PFSK-1 (cell line): Measurements from ENCODE around the gene FAM163B.

Experiments used
- FOXP2 ChIP-seq: optimal IDR thresholded peaks from 2 replicates; pipeline ENCODE3; 2011; ENCODE audit warnings: borderline replicate concordance, control low read depth, inconsistent platforms; ENCODE audit not compliant: insufficient read depth; ENCODE audit errors: extremely low read length, extremely low read depth
- POLR2AphosphoS5 ChIP-seq: IDR thresholded peaks from 2 replicates; pipeline ENCODE4 v1.6.1; 2012; ENCODE audit warnings: low read depth, mild to moderate bottlenecking, control low read depth, low read length, moderate library complexity
- SIN3A ChIP-seq: IDR thresholded peaks from 2 replicates; pipeline ENCODE4 v1.6.1; 2012; ENCODE audit warnings: mild to moderate bottlenecking, low read length, moderate library complexity, borderline replicate concordance; ENCODE audit not compliant: insufficient read depth
- TAF1 ChIP-seq: IDR thresholded peaks from 2 replicates; pipeline ENCODE4 v1.6.1; 2012; ENCODE audit warnings: low read length, control low read depth, borderline replicate concordance; ENCODE audit not compliant: insufficient read depth
- TF ChIP-seq, protein P1 (sequence below), 2 experiments: IDR thresholded peaks; 2 replicates each; pipeline versions ENCODE4 v1.6.1 to v1.8.0; 2011 to 2012; ENCODE audit warnings: low read depth in 2 of 2, low read length in 2 of 2, control low read depth in 1 of 2, inconsistent platforms in 1 of 2, mild to moderate bottlenecking in 1 of 2, moderate library complexity in 1 of 2; ENCODE audit not compliant: insufficient read depth in 1 of 2

The FAM163B gene

DNA sequence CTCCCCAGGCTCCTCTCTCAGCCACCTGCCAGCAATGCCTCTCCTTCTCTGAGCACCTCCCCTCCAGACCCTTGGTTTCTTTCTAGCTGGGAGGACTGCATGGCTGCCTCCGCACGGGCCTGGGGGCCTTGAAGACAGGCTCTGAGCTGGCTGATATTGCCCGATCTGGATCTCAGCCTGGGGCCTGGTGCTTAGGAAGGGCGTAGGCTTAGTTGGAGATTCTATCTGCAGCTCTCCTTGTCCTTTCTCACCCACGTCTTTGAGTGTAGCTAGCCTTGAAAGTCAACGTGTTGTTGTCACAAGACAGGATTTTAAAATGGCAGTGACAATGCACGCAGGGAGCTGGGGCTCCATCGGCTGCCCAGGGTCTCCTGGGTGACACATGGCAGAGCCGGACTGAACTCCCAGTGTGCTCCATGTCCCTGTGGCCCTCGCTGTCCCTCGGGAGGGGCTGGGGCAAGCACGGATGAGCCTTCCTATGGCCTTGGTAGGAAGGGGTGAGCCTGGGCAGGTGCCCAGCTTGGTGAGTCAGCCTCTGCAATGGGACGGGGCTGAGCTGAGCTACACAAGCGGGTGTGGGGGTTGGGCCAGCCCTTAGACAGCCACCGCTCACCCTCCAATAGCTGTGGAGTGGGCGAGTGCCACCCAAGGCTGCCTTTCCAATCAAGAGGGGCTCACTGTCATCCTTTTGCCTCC lies 65.3 kb downstream of the FAM163B start:
- TF ChIP-seq TAF1, result no peak
- TF ChIP-seq FOXP2, result no peak
- TF ChIP-seq POLR2AphosphoS5, result no peak
- TF ChIP-seq, protein P1, sequence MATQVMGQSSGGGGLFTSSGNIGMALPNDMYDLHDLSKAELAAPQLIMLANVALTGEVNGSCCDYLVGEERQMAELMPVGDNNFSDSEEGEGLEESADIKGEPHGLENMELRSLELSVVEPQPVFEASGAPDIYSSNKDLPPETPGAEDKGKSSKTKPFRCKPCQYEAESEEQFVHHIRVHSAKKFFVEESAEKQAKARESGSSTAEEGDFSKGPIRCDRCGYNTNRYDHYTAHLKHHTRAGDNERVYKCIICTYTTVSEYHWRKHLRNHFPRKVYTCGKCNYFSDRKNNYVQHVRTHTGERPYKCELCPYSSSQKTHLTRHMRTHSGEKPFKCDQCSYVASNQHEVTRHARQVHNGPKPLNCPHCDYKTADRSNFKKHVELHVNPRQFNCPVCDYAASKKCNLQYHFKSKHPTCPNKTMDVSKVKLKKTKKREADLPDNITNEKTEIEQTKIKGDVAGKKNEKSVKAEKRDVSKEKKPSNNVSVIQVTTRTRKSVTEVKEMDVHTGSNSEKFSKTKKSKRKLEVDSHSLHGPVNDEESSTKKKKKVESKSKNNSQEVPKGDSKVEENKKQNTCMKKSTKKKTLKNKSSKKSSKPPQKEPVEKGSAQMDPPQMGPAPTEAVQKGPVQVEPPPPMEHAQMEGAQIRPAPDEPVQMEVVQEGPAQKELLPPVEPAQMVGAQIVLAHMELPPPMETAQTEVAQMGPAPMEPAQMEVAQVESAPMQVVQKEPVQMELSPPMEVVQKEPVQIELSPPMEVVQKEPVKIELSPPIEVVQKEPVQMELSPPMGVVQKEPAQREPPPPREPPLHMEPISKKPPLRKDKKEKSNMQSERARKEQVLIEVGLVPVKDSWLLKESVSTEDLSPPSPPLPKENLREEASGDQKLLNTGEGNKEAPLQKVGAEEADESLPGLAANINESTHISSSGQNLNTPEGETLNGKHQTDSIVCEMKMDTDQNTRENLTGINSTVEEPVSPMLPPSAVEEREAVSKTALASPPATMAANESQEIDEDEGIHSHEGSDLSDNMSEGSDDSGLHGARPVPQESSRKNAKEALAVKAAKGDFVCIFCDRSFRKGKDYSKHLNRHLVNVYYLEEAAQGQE (IDR thresholded peaks at IDR 0.05; ENCODE audit: insufficient read depth in 1 of 2, low read depth in 2 of 2, low read length in 2 of 2), result no peak
- TF ChIP-seq SIN3A, result no peak

DNA sequence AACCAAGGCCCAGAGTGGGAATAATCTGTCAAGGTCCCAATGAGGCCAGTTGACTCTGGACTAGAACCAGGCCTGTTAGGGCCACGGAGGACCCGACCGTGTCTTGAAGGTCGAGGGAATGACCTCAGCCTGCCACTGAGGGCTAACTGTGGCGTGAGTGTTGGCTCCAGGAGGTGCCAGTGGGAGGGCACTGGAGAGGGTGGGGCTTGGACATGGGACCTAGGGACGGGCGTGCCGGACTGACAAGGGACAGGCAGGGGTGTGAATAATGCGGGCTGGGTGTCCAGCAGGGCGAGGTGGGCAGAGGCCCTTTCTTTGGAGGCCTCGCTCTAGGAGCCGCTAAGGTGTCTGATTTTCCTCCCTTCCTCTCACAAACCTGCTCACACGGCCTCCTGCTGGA lies 67.2 kb downstream of the FAM163B start:
- TF ChIP-seq POLR2AphosphoS5, result no peak
- no peak for TF ChIP-seq FOXP2
- TF ChIP-seq, protein P1 (IDR thresholded peaks at IDR 0.05; ENCODE audit: insufficient read depth in 1 of 2, low read depth in 2 of 2, low read length in 2 of 2), result no peak
- TF ChIP-seq TAF1, result no peak
- no peak for TF ChIP-seq SIN3A

DNA sequence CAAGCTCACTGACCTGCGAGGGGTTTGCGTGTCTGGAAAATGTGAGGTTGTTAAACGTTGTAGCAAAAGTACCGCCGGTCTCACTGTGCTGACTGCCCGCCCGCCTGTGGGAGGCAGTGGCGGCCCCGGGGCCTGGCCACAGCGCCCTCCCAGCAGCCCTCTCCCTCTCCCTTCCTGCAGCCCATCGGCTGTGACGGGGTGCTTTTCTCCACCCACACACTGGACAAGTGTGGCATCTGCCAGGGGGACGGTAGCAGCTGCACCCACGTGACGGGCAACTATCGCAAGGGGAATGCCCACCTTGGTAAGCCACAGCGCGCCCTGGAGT lies 68.5 kb downstream of the FAM163B start:
- TF ChIP-seq FOXP2 (no peak), POLR2AphosphoS5 (no peak), SIN3A (no peak), TAF1 (no peak)
- TF ChIP-seq, protein P1 (IDR thresholded peaks at IDR 0.05; ENCODE audit: insufficient read depth in 1 of 2, low read depth in 2 of 2, low read length in 2 of 2), result no peak

DNA sequence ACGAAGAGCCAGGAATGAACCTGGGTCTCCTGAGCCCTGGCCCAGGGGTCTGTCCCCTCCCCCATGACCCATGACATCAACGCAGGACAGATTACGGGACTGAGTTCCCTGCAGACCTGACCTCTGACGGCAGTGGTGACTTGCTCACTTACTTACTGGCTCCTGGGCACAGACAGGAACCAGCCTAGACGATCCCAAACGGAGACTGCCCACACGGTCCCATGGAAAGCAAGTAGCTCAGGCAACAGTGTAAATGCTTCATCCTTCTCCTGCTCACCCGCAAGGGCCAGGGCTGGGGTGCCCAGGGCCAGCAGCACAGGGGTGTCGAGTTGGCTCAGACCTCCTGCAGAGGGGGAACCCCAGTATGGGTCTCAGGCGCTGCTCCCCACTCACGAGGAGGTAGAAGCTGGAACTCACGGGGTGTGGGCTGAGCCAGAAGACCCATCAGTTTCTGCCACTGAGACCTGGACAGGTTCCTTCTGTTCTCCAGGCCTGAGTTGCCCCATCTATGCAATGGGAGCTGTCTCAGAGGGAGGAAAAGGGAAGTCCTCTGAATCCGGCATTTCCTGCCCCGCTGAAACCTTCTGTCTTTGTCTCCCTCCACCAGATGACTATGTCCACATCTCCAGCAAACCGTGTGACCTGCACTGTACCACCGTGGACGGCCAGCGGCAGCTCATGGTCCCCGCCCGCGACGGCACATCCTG lies 69.0 kb downstream of the FAM163B start:
- TF ChIP-seq FOXP2 (no peak), POLR2AphosphoS5 (no peak), SIN3A (no peak), TAF1 (no peak)
- TF ChIP-seq, protein P1 (IDR thresholded peaks at IDR 0.05; ENCODE audit: insufficient read depth in 1 of 2, low read depth in 2 of 2, low read length in 2 of 2), result no peak
